SH-SY5Y (cell line): ENCODE measurements around the gene PDE9A.

Experiments used
- GATA2 ChIP-seq: IDR thresholded peaks from 2 replicates; pipeline ENCODE4 v1.6.1; 2011; ENCODE audit warnings: mild to moderate bottlenecking, low read depth, low read length
- GATA3 ChIP-seq: IDR thresholded peaks from 2 replicates; pipeline ENCODE4 v1.6.1; 2011; ENCODE audit warnings: low read depth, mild to moderate bottlenecking, low read length, moderate library complexity

DNA sequence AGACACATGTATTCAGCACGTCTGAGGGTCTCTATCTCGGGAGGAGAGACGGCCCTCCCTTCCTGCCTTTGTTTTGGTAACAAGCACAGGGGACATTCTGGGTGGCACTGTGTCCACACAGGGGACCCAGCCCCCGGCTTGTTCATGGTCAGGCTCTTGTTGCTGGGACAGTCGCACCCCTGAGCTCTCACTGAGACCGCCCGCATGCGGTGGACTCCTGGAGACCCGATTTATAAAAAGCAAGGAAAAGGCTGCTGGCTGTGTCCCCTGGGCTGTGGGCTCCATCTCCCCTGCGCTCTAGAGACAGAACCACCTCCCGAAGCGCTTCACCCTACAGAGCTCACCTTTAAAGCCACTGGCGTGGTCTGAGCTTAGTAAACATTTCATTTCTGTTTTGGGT, 122.5 kb downstream of the PDE9A start:
- no peak for TF ChIP-seq GATA2
- TF ChIP-seq GATA3, result no peak
